ENCODE results near the gene SF3B4.
"Not testable (repeated sequence)": the region's sequence is repeated elsewhere in the genome, so short reads cannot be mapped to it uniquely, and the experiment has no call there.

Gene SF3B4

DNA sequence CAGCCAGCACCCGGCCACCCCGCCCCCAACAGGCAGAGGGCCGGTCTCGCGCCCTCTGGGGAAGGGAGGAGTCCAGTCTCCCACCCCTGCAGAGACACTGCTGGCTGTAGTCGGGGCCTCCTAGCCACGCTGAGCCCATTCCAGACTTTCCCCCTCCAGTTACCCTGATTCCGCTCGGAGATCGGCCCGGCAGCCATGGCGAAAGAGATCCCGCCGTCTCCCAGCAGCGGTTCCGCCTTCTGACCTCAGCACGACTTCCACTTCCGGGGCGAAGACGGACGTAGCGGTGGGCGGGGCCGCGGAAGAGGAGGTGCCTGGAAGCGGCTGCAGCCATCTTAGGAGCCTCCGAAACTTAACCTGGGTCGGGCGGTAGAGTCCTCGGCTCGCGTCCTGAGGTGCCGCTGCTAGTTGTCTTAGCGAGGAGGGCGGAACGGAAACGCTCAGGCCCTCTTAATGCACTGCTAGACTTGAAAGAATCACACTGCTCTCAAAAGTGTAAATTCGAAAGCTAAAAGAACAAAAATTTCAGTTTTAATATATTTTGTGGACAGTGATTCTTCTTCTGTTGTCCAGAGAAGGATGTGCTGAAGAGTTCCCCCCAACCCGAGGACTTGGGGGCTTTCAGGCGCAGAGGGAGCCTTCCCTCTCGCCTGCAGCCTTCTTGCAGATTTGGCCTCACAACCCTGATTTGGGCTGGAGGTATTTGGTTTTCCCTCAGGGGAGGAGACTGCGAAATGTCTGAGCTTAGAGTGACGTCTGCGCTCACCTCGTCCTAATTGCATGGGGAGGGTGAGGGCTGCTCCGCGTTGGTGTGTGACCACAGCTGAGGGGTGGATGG, at the start of gene SF3B4:
SF3B4 (minus strand) TSS at position 241 of the 838 bp plus-strand sequence; CDS start at position 197, 44 bp downstream.
- peak; percentile 96 for DNase-seq

GRCh38 chr1:149977345-149977744, 49.7 kb upstream of the SF3B4 start:
- no peak for DNase-seq

DNA sequence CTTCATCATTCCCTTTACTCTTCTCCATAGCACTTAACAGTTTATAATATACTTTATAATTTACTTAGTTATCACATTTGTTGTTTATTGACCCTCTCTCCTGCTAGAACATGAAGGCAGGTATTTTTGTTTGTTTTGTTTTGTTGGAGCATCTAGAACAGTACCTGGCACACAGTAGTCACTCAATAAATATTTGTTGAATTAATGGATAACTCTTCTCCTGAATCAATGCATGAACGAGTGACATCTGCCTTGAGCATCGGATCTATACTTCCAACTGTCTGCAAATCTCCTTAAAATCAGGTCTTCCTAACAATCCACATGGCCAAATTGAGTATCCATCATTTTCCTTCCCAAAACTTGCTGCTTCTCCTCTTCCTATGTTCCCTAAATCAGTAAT, 44.9 kb upstream of the SF3B4 start:
- no peak for DNase-seq

DNA sequence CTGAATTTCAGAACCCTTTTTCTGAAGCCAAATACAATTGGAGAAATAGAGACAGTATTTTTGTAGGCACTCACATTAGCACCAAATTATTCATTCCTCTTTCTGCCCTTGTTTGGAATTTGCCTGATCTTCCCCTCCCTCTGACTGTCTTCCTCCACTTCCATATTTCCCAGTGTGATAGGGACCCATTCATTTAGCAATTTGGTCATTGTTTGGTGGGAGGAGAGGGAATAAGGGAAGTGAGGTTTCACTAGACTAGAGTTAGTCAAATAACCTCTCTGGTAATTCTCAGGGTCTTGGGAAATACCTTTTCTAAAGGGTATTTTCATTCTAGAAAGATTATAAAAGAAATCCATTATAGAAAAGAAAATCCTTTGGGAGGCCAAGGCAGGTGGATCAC, 40.0 kb upstream of the SF3B4 start:
- no peak for DNase-seq

DNA sequence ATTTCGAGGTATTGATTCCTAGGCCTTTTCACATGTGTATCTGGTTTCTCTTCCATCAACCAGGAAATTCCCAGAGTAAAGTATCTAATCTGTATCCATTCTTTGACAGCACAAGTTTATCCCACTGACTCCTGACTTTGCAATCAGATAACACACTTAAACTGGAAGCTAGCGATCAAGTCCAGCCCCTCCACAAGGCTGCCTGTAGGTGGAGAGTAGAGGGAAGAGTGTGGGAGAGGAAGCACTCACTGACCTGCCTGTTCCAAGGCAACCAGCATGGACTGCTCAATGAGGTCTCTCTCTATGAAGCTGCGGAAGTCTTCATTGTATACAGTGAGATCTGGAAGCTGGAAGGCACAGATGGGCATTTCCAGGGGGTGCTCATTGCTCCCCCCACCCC, 39.4 kb upstream of the SF3B4 start:
- no peak for DNase-seq

DNA sequence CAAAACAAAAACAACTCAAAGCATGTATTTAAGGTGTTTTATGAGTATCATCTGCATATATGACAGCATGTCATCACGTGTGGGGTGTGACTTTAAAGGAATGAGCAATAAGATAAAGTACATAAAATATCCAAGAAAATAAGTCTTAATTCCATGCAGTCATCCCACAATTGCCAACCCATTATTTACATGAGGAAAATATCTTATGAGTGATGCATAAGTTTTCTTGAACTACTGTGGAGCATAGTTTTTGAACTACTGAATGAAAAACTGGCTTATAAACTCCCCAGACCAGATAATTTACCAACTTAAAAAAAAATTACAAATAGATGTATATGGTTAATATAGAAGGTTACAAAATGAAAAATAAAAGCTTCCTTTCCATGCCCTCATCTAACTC, 38.8 kb upstream of the SF3B4 start:
- DNase-seq: no peak

- DNase-seq: no peak
Observed at GRCh38 chr1:149965440-149965839, 37.8 kb upstream of the SF3B4 start.

GRCh38 chr1:149963358-149963757, 35.8 kb upstream of the SF3B4 start:
- DNase-seq: no peak

- DNase-seq: no peak
Observed at GRCh38 chr1:149962736-149963135, 35.1 kb upstream of the SF3B4 start.

- DNase-seq: no peak
Observed at GRCh38 chr1:149962039-149962647, 34.5 kb upstream of the SF3B4 start.

DNA sequence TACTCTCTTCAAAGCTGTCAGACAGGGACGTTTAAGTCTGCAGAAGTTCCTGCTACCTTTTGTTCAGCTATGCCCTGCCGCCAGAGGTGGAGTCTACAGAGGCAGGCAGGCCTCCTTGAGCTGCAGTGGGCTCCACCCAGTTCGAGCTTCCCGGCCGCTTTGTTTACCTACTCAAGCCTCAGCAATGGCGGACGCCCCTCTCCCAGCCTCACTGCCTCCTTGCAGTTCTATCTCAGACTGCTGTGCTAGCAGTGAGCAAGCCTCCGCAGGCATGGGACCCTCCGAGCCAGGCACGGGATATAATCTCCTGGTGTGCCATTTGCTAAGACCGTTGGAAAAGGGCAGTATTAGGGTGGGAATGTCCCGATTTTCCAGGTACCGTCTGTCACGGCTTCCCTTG, 29.9 kb upstream of the SF3B4 start:
- not testable (repeated sequence) for DNase-seq

DNA sequence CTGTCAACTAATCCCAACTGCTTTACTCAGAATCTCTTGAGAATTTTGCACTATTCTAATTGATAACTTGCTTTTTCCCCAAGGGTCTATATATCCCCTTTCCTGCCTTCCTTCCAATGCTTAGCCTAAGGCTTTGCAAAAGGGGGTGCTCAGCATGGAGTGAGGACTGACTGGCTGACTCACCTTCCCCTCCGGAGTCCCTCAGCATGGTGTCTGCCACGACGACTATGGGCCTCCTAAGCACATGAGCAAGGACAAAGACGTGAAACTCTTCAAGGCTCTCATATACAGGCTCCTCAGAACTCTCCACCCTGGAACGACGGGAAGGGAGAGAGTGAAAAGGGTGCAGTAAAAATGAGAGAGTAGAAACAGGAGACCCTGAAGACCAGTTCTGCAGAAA, 22.3 kb upstream of the SF3B4 start:
- DNase-seq: no peak

DNA sequence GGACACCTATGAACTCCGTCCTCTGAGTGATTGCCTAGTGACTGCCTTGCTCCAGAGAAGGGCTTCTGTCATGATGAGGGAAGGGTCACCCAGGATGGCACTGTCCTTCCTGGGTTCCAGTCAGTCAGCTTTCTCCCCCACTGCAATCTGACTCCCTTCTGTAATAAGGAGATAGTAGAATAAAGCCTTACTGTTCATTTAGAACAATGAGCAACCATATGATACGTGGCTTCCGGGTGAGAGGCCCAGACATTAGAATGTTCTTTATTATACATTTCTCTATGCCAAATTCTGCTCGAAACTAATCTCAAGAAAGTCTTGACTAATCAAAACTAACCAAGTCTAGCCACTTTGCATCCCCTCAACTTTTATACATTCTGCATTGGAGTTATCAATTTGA, 17.6 kb upstream of the SF3B4 start:
- DNase-seq: no peak

DNA sequence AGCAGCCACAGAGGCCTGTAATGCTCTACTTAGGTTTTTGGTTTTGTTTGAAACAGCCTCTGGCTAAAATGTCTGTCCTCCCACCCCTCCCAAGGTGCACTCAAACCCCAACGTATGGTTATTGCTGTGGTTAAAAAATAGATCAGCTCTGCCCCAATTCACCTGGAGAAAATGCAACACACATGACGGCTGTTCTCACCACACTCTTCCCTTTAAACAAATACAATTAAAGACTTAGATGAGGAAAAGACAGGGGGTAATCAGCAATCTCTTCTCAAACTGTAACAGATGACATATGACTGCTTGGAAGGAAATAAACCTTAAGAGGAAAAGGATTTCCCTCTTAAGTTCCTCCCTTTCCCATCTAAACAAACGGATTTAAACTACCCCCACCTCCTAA, 15.3 kb upstream of the SF3B4 start:
- DNase-seq: no peak

DNA sequence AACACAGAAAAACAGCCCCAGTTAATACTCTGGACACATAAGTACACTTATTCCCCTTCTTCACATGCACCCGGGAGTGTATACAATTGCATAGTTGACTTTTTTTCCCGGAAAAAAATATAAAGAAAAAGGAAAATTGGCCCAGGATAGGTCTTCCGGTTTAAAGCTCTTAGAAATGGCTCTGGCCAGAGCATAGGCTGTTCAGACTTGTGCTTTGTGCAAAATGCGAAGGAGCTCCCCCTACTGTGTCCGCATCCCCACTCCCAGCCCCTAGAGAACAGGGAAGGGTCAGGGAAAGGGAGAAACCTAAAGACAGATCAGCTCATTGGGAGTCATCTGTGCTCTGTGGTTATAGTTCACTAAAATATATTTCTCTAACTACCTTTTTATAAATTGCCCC, 14.6 kb upstream of the SF3B4 start:
- DNase-seq: no peak

GRCh38 chr1:149940427-149940826, 12.8 kb upstream of the SF3B4 start:
- no peak for DNase-seq

DNA sequence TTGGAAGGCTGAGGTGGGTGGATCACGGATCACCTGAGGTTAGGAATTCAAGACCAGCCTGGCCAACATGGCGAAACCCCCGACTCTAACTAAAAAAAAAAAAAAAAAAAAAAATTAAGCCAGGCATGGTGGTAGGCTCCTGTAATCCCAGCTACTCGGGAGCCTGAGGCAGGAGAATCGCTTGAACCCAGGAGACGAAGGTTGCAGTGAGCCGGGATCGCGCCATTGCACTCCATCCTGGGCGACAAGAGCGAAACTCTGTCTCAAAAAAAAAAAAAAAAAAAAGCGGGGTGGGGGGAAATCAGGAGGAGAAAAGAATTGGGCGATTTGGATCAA, 11.0 kb upstream of the SF3B4 start:
- not testable (repeated sequence) for DNase-seq

DNA sequence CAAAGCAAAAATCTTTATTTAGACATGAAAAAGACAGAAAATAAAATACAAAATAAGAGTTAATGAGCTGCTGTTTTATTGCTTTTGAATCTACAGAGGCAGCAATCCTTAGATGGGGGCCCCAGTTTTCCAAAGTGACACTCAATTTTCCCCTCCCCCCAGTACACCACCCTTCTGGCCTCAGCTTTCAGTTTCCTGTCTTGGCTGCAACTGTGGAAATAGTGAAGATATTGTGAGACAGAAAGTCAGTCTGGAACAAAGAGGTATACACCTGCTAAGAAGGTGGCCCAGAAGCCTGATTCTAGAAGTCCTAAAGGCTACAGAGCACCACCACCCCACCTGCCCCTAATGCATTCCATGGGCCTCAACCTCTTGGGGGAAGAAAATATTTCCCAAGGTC, 10.2 kb upstream of the SF3B4 start:
- DNase-seq: no peak

- no peak for DNase-seq
Observed at GRCh38 chr1:149936992-149937705, 9.5 kb upstream of the SF3B4 start.

DNA sequence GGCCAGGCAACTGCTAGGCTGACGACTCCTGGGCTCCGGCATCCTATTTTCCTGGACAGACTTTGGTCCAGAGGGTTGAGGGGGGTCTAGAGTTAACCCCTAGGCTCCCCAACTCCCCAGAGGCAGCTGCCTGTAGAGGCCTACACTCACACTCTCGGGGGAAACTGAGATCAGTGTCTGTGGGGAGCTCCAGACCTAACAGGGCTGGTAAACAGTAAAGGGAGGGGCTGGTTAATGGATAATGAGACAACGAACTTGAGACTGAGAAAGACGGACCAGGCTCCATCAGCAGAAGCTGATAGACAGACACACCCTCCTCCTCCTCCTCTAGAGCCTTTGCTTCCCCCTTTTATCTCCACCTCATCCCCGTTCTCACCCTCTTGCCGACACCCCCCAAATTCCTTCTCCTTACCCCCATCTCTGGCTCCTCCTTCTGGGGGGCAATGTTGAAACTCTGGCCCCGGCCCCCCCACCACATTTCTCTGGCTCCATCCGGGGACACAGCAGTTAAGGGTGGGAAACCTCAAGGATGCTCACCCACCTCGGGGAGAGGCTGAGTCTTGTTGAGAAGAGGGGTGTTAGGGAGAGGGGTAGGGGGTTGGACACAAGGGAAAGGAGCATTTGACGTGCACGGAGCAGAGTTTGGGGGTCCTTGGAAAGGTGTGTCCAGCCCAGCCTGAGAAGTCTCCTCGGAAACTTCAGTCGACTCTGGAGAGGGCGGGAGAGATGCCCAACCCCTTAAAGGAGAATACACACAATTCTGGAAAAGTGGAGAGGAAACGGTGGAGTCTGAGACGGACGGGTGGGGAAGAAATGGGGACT, 8.8 kb upstream of the SF3B4 start, which contains the start of gene MTMR11:
MTMR11 (minus strand) TSS at position 710 of the 822 bp plus-strand sequence; CDS start at position 478, 232 bp downstream.
- DNase-seq: no peak

GRCh38 chr1:149934356-149934755, 6.8 kb upstream of the SF3B4 start:
- no peak for DNase-seq

DNA sequence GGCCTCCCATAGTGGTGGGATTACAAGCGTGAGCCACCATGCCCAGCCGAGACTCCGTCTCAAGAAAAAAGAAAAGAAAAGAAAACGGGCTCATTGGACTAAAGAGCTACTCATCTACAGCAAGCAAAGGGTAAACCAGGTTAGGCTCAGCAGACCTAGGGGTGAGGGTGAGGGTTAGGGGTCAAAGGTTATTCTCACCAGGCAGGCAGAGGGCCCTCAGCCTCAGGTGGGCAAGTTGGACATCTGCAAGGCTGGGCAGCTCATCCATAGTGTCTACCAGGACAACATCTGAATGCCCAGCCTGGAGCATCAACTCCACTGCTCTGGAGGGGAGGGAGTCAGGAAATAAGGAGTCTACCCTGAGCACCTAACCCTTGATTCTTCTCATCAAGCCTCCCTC, 5.6 kb upstream of the SF3B4 start:
- no peak for DNase-seq

GRCh38 chr1:149932474-149932873, 4.9 kb upstream of the SF3B4 start:
- DNase-seq: no peak

Measured in activated CD8-positive, alpha-beta memory T cell treated with anti-CD3 and anti-CD28 coated beads for 24 hours (primary cell).